DND-41 (cell line): ENCODE results near the gene PTPRE.

Experiments used
- ATAC-seq: fragments of 200-7000 bp; cut with Tn5 transposase; 3 replicates; pipeline ENCODE4 v1.9.1; 2021; ENCODE audit warnings: low read depth; ENCODE audit not compliant: insufficient read depth
- DNase-seq: peaks from one replicate; pipeline ENCODE4 v3.0.0-alpha.2; 2020
- H2AFZ ChIP-seq: 2 replicates; pipeline ENCODE4 v1.6.0; 2012; ENCODE audit warnings: low read depth, low read length
- H3K27ac ChIP-seq: 2 replicates; pipeline ENCODE4 v1.5.1; 2012; ENCODE audit warnings: low read length, inconsistent platforms
- H3K27me3 ChIP-seq: fragments of 200-600 bp; sonication (generic); 2 replicates; pipeline ENCODE4 v1.6.0; 2012; ENCODE audit warnings: low read length, mild to moderate bottlenecking, inconsistent platforms; ENCODE audit not compliant: insufficient read depth, poor library complexity
- H3K36me3 ChIP-seq: 2 replicates; pipeline ENCODE4 v1.5.1; 2012; ENCODE audit warnings: low read length, inconsistent platforms; ENCODE audit not compliant: insufficient read depth
- H3K4me1 ChIP-seq: 2 replicates; pipeline ENCODE4 v1.5.1; 2012; ENCODE audit warnings: mild to moderate bottlenecking, low read length; ENCODE audit not compliant: insufficient read depth
- H3K4me2 ChIP-seq: 2 replicates; pipeline ENCODE4 v1.6.0; 2012; ENCODE audit warnings: mild to moderate bottlenecking, moderate library complexity, low read length, inconsistent platforms; ENCODE audit not compliant: insufficient read depth
- H3K4me3 ChIP-seq, 2 experiments: fragments of 200-600 bp in 1 of 2; shearing (Covaris generic) in 1 of 2; 2 replicates each; pipeline ENCODE4 v1.5.1; 2012 to 2016; ENCODE audit warnings: inconsistent platforms in 2 of 2, low read length in 2 of 2, mild to moderate bottlenecking in 2 of 2, low read depth in 1 of 2, moderate library complexity in 1 of 2
- H3K79me2 ChIP-seq: 2 replicates; pipeline ENCODE4 v1.6.0; 2012; ENCODE audit warnings: low read length, inconsistent platforms; ENCODE audit not compliant: insufficient read depth
- H3K9ac ChIP-seq: 2 replicates; pipeline ENCODE4 v1.6.0; 2012; ENCODE audit warnings: low read depth, mild to moderate bottlenecking, inconsistent platforms, low read length, moderate library complexity
- H3K9me3 ChIP-seq: 2 replicates; pipeline ENCODE4 v1.5.1; 2012; ENCODE audit warnings: low read length, moderate library complexity, mild to moderate bottlenecking, inconsistent platforms; ENCODE audit not compliant: insufficient read depth, severe bottlenecking
- H4K20me1 ChIP-seq: 2 replicates; pipeline ENCODE4 v1.6.0; 2012; ENCODE audit warnings: low read length; ENCODE audit not compliant: insufficient read depth
- CTCF ChIP-seq: IDR thresholded peaks from 2 replicates; pipeline ENCODE4 v1.5.1; 2012; ENCODE audit warnings: borderline replicate concordance, low read length, moderate library complexity, mild to moderate bottlenecking; ENCODE audit not compliant: poor library complexity, severe bottlenecking; ENCODE audit errors: extremely low read depth
- EZH2 ChIP-seq: IDR thresholded peaks from 3 replicates; pipeline ENCODE4 v1.6.1; 2012; ENCODE audit warnings: borderline replicate concordance, low read depth, mild to moderate bottlenecking, moderate library complexity, low read length, inconsistent platforms; ENCODE audit not compliant: severe bottlenecking

The PTPRE gene

GRCh38 chr10:127874671-127875448 is 32.0 kb upstream of the PTPRE start:
- no peaks in the 10 kb centered on the region for H3K4me1 ChIP-seq
- H2AFZ ChIP-seq, result no peak overlapping the region
- H3K9me3 ChIP-seq, result no peaks in the 10 kb centered on the region
- no peaks in the 10 kb centered on the region for H4K20me1 ChIP-seq
- no peak overlapping the region for H3K27ac ChIP-seq
- H3K4me2 ChIP-seq, result no peak overlapping the region
- TF ChIP-seq EZH2 (no peak), CTCF (no peak)
- no peak overlapping the region for H3K4me3 ChIP-seq
- no peak for ATAC-seq
- H3K9ac ChIP-seq, result no peak overlapping the region
- H3K27me3 ChIP-seq, result peaks cover 5% of the 10 kb centered on the region
- no peak for DNase-seq
- no peaks in the 10 kb centered on the region for H3K36me3 ChIP-seq
- no peaks in the 10 kb centered on the region for H3K79me2 ChIP-seq

- no peak overlapping the region for H2AFZ ChIP-seq
- no peaks in the 10 kb centered on the region for H4K20me1 ChIP-seq
- H3K79me2 ChIP-seq, result no peaks in the 10 kb centered on the region
- no peak overlapping the region for H3K9ac ChIP-seq
- H3K27ac ChIP-seq, result no peak overlapping the region
- H3K4me1 ChIP-seq, result peaks cover 3% of the 10 kb centered on the region
- H3K4me3 ChIP-seq, result no peak overlapping the region
- no peak overlapping the region for H3K4me2 ChIP-seq
- no peaks in the 10 kb centered on the region for H3K9me3 ChIP-seq
- H3K36me3 ChIP-seq, result no peaks in the 10 kb centered on the region
- DNase-seq (no peak), ATAC-seq (no peak)
- TF ChIP-seq EZH2, result no peak
- TF ChIP-seq CTCF, result no peak
- H3K27me3 ChIP-seq, result peaks cover 5% of the 10 kb centered on the region
Observed at GRCh38 chr10:127875449-127875765, 31.5 kb upstream of the PTPRE start.

GRCh38 chr10:127875916-127876315 is 31.0 kb upstream of the PTPRE start:
- H3K36me3 ChIP-seq, result no peaks in the 10 kb centered on the region
- no peak overlapping the region for H3K4me3 ChIP-seq
- DNase-seq (no peak), ATAC-seq (no peak)
- H3K9me3 ChIP-seq, result no peaks in the 10 kb centered on the region
- TF ChIP-seq CTCF, result no peak
- TF ChIP-seq EZH2, result no peak
- H3K79me2 ChIP-seq, result no peaks in the 10 kb centered on the region
- H4K20me1 ChIP-seq, result no peaks in the 10 kb centered on the region
- no peak overlapping the region for H3K27ac ChIP-seq
- H2AFZ ChIP-seq, result no peak overlapping the region
- H3K9ac ChIP-seq, result no peak overlapping the region
- H3K27me3 ChIP-seq, result peaks cover 5% of the 10 kb centered on the region
- H3K4me1 ChIP-seq, result peaks cover 8% of the 10 kb centered on the region
- no peak overlapping the region for H3K4me2 ChIP-seq
